GM21529 (cell line): ENCODE data around the gene TMCC1.
"Not testable (repeated sequence)": the region's sequence is repeated elsewhere in the genome, so short reads cannot be mapped to it uniquely, and the experiment has no call there.

ENCODE experiments used
- ATAC-seq: cut with Tn5 transposase; IDR thresholded peaks from one replicate; pipeline ENCODE4 v1.9.1; 2021; ENCODE audit not compliant: unreplicated experiment

The TMCC1 gene

GRCh38 chr3:129613367-129613740 lies 280.2 kb downstream of the TMCC1 start:
- no peak for ATAC-seq

- ATAC-seq, result no peak
These were observed 280.8 kb downstream of the TMCC1 start for GRCh38 chr3:129612534-129613366.

- no peak for ATAC-seq
These were observed 281.5 kb downstream of the TMCC1 start for GRCh38 chr3:129611812-129612533.

- ATAC-seq, result no peak
These were observed 282.1 kb downstream of the TMCC1 start for GRCh38 chr3:129611446-129611800.

- ATAC-seq, result not testable (repeated sequence)
These were observed 282.6 kb downstream of the TMCC1 start for GRCh38 chr3:129610794-129611445.

- ATAC-seq, result no peak
These were observed 283.2 kb downstream of the TMCC1 start for GRCh38 chr3:129610276-129610675.

GRCh38 chr3:129609591-129610182 lies 283.8 kb downstream of the TMCC1 start:
- no peak for ATAC-seq

GRCh38 chr3:129608936-129609590 lies 284.4 kb downstream of the TMCC1 start:
- no peak for ATAC-seq

- no peak for ATAC-seq
These were observed 285.2 kb downstream of the TMCC1 start for GRCh38 chr3:129608087-129608935.

GRCh38 chr3:129607391-129608068 lies 286.0 kb downstream of the TMCC1 start:
- no peak for ATAC-seq

GRCh38 chr3:129606636-129607390 lies 286.7 kb downstream of the TMCC1 start, which contains the start of gene PLXND1:
PLXND1 (minus strand) TSS chr3:129606676; CDS start chr3:129606639, 37 bp downstream.
- ATAC-seq, result no peak

GRCh38 chr3:129605922-129606635 lies 287.4 kb downstream of the TMCC1 start:
- no peak for ATAC-seq

GRCh38 chr3:129605203-129605921 lies 288.1 kb downstream of the TMCC1 start:
- ATAC-seq, result no peak

GRCh38 chr3:129604767-129605166 lies 288.7 kb downstream of the TMCC1 start:
- no peak for ATAC-seq

GRCh38 chr3:129603991-129604749 lies 289.3 kb downstream of the TMCC1 start:
- no peak for ATAC-seq

- ATAC-seq, result no peak
These were observed 290.0 kb downstream of the TMCC1 start for GRCh38 chr3:129603561-129603942.
